DND-41 (cell line): ENCODE measurements around the gene RIOK2.

Experiments
- ATAC-seq: fragments of 200-7000 bp; cut with Tn5 transposase; 3 replicates; pipeline ENCODE4 v1.9.1; 2021; ENCODE audit warnings: low read depth; ENCODE audit not compliant: insufficient read depth
- DNase-seq: peaks from one replicate; pipeline ENCODE4 v3.0.0-alpha.2; 2020
- H2AFZ ChIP-seq: 2 replicates; pipeline ENCODE4 v1.6.0; 2012; ENCODE audit warnings: low read depth, low read length
- H3K27ac ChIP-seq: 2 replicates; pipeline ENCODE4 v1.5.1; 2012; ENCODE audit warnings: low read length, inconsistent platforms
- H3K27me3 ChIP-seq: fragments of 200-600 bp; sonication (generic); 2 replicates; pipeline ENCODE4 v1.6.0; 2012; ENCODE audit warnings: low read length, mild to moderate bottlenecking, inconsistent platforms; ENCODE audit not compliant: insufficient read depth, poor library complexity
- H3K36me3 ChIP-seq: 2 replicates; pipeline ENCODE4 v1.5.1; 2012; ENCODE audit warnings: low read length, inconsistent platforms; ENCODE audit not compliant: insufficient read depth
- H3K4me1 ChIP-seq: 2 replicates; pipeline ENCODE4 v1.5.1; 2012; ENCODE audit warnings: mild to moderate bottlenecking, low read length; ENCODE audit not compliant: insufficient read depth
- H3K4me2 ChIP-seq: 2 replicates; pipeline ENCODE4 v1.6.0; 2012; ENCODE audit warnings: mild to moderate bottlenecking, moderate library complexity, low read length, inconsistent platforms; ENCODE audit not compliant: insufficient read depth
- H3K4me3 ChIP-seq, 2 experiments: fragments of 200-600 bp in 1 of 2; shearing (Covaris generic) in 1 of 2; 2 replicates each; pipeline ENCODE4 v1.5.1; 2012 to 2016; ENCODE audit warnings: inconsistent platforms in 2 of 2, low read length in 2 of 2, mild to moderate bottlenecking in 2 of 2, low read depth in 1 of 2, moderate library complexity in 1 of 2
- H3K79me2 ChIP-seq: 2 replicates; pipeline ENCODE4 v1.6.0; 2012; ENCODE audit warnings: low read length, inconsistent platforms; ENCODE audit not compliant: insufficient read depth
- H3K9ac ChIP-seq: 2 replicates; pipeline ENCODE4 v1.6.0; 2012; ENCODE audit warnings: low read depth, mild to moderate bottlenecking, inconsistent platforms, low read length, moderate library complexity
- H3K9me3 ChIP-seq: 2 replicates; pipeline ENCODE4 v1.5.1; 2012; ENCODE audit warnings: low read length, moderate library complexity, mild to moderate bottlenecking, inconsistent platforms; ENCODE audit not compliant: insufficient read depth, severe bottlenecking
- H4K20me1 ChIP-seq: 2 replicates; pipeline ENCODE4 v1.6.0; 2012; ENCODE audit warnings: low read length; ENCODE audit not compliant: insufficient read depth
- EZH2 ChIP-seq: IDR thresholded peaks from 3 replicates; pipeline ENCODE4 v1.6.1; 2012; ENCODE audit warnings: borderline replicate concordance, low read depth, mild to moderate bottlenecking, moderate library complexity, low read length, inconsistent platforms; ENCODE audit not compliant: severe bottlenecking
- TF ChIP-seq, protein P1 (sequence below): IDR thresholded peaks from 2 replicates; pipeline ENCODE4 v1.5.1; 2012; ENCODE audit warnings: borderline replicate concordance, low read length, moderate library complexity, mild to moderate bottlenecking; ENCODE audit not compliant: poor library complexity, severe bottlenecking; ENCODE audit errors: extremely low read depth

Gene RIOK2

GRCh38 chr5:97163790-97164285 lies 19.2 kb downstream of the RIOK2 start:
- Histone ChIP-seq H3K27me3 (no peaks in the 10 kb centered on the region), H3K4me3 (no peak overlapping the region), H3K4me2 (no peak overlapping the region), H3K79me2 (peaks cover 4% of the 10 kb centered on the region; the same call in 1 of the 2 replicates), H3K4me1 (no peaks in the 10 kb centered on the region), H4K20me1 (no peaks in the 10 kb centered on the region), H3K9me3 (no peaks in the 10 kb centered on the region), H3K9ac (no peak overlapping the region), H3K36me3 (peaks cover 93% of the 10 kb centered on the region), H3K27ac (no peak overlapping the region), H2AFZ (no peak overlapping the region)
- no peak for DNase-seq
- ATAC-seq, result no peak
- TF ChIP-seq, protein P1, sequence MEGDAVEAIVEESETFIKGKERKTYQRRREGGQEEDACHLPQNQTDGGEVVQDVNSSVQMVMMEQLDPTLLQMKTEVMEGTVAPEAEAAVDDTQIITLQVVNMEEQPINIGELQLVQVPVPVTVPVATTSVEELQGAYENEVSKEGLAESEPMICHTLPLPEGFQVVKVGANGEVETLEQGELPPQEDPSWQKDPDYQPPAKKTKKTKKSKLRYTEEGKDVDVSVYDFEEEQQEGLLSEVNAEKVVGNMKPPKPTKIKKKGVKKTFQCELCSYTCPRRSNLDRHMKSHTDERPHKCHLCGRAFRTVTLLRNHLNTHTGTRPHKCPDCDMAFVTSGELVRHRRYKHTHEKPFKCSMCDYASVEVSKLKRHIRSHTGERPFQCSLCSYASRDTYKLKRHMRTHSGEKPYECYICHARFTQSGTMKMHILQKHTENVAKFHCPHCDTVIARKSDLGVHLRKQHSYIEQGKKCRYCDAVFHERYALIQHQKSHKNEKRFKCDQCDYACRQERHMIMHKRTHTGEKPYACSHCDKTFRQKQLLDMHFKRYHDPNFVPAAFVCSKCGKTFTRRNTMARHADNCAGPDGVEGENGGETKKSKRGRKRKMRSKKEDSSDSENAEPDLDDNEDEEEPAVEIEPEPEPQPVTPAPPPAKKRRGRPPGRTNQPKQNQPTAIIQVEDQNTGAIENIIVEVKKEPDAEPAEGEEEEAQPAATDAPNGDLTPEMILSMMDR, result no peak
- no peak for TF ChIP-seq EZH2

DNA sequence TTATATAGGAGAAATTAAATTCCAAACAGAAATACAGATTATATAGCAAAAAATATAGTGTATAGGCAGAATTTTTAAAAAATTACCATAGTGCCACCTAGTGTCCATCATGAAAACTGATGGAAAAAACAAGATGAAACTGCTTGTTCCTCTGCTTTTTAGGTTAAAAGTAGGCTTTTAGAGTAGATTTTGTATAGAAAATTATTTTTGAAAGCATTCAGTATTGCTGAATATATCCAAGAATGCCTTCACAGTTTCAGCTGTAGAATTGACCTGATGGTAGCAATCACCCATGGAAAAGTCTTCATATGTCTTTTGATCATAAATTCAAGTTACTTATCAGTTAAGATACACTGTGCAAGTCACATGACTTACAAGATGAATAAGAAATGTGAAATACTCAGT lies 19.7 kb downstream of the RIOK2 start:
- Histone ChIP-seq H3K27me3 (no peaks in the 10 kb centered on the region), H3K36me3 (peaks cover 93% of the 10 kb centered on the region), H4K20me1 (no peaks in the 10 kb centered on the region), H3K9ac (no peak overlapping the region), H3K27ac (0 out of 2 replicates have a peak overlapping the region, but pooled peaks have one; percentile 23), H3K4me1 (no peaks in the 10 kb centered on the region), H3K79me2 (peaks cover 4% of the 10 kb centered on the region; the same call in 1 of the 2 replicates), H2AFZ (no peak overlapping the region), H3K9me3 (peaks cover 4% of the 10 kb centered on the region), H3K4me2 (no peak overlapping the region), H3K4me3 (no peak overlapping the region)
- ATAC-seq, result 0 out of 3 replicates have a peak, but pooled peaks have one; percentile 30
- DNase-seq, result no peak
- TF ChIP-seq, protein P1, result peak; percentile 73
- TF ChIP-seq EZH2, result no peak

DNA sequence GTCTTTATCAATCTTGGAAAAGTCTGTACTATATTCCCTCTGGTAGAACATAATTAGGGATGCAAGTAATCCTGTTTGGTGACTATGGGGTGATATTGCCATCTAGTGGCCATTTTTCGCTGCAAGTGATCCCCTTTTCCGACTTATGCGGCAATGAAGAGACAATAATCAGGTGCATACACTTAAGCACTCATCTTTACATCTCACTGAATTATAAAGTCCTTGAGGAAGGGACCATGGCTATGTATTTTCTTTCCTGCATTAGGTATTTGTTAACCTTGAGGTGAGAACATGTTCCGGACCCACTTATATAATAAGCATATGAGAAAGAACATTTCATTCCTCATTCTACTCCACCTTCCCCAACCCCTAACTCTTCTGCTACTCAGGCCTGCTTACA lies 21.0 kb downstream of the RIOK2 start:
- no peaks in the 10 kb centered on the region for H3K27me3 ChIP-seq
- H3K4me1 ChIP-seq, result no peaks in the 10 kb centered on the region
- peaks cover 16% of the 10 kb centered on the region for H3K9me3 ChIP-seq
- TF ChIP-seq, protein P1, result peak; percentile 96
- TF ChIP-seq EZH2, result no peak
- ATAC-seq (peak; percentile 79), DNase-seq (peak; percentile 63)
- H3K79me2 ChIP-seq, result peaks cover 4% of the 10 kb centered on the region; the same call in 1 of the 2 replicates
- H3K9ac ChIP-seq, result no peak overlapping the region
- peaks cover 81% of the 10 kb centered on the region for H3K36me3 ChIP-seq
- no peak overlapping the region for H3K4me3 ChIP-seq
- no peak overlapping the region for H3K27ac ChIP-seq
- H2AFZ ChIP-seq, result no peak overlapping the region
- H3K4me2 ChIP-seq, result no peak overlapping the region
- H4K20me1 ChIP-seq, result no peaks in the 10 kb centered on the region
